ENCODE data around the gene LGALS12. TPM values are rescaled to one million over a fixed set of nuclear protein-coding genes. Genes with fewer than 3 reads are reported as not detected.

The LGALS12 gene
- total and polyA plus RNA-seq, 2 donors (not counting 1 experiment from before 2014, with no cell fraction given): not detected

GRCh38 chr11:63554877-63555223, 49.0 kb downstream of the LGALS12 start:
- no peak overlapping the region for H3K4me2 ChIP-seq (ENCODE audit: extremely low read depth, insufficient read depth, low read length)
- H3K27me3 ChIP-seq (ENCODE audit: control insufficient read depth, insufficient read depth, low read length): no peaks in the 10 kb centered on the region
- no peak for TF ChIP-seq EZH2 (IDR thresholded peaks at IDR 0.05; ENCODE audit: low read length, missing control alignments)
- no peak for TF ChIP-seq CTCF (conservative IDR thresholded peaks at IDR 0.05 in 1 of 2, IDR thresholded peaks at IDR 0.05 in 1 of 2; ENCODE audit: low read depth in 1 of 2, low read length in 2 of 2)
- no peaks in the 10 kb centered on the region for H3K79me2 ChIP-seq (ENCODE audit: control insufficient read depth, insufficient read depth, low read length)
- H4K20me1 ChIP-seq (ENCODE audit: control insufficient read depth, extremely low read depth, insufficient read depth, low read length): no peaks in the 10 kb centered on the region
- no peak overlapping the region for H2AFZ ChIP-seq (ENCODE audit: low read length)
- H3K9me3 ChIP-seq (ENCODE audit: control insufficient read depth, insufficient read depth, low read depth, low read length): no peaks in the 10 kb centered on the region
- H3K4me3 ChIP-seq (replicated peaks in 1 of 4; ENCODE audit: control extremely low read depth in 1 of 4, insufficient read depth in 1 of 4, low read depth in 3 of 4, low read length in 4 of 4): no peak overlapping the region
- H3K9ac ChIP-seq (ENCODE audit: insufficient read depth, low read length): no peak overlapping the region
- H3K4me1 ChIP-seq (ENCODE audit: control insufficient read depth, extremely low read depth, insufficient read depth, low read length): no peaks in the 10 kb centered on the region
- DNase-seq (ENCODE audit: low read depth in 2 of 2): no peak
- no peaks in the 10 kb centered on the region for H3K36me3 ChIP-seq (ENCODE audit: control insufficient read depth, insufficient read depth, low read length)
- no peak overlapping the region for H3K27ac ChIP-seq (ENCODE audit: insufficient read depth, low read length)

DNA sequence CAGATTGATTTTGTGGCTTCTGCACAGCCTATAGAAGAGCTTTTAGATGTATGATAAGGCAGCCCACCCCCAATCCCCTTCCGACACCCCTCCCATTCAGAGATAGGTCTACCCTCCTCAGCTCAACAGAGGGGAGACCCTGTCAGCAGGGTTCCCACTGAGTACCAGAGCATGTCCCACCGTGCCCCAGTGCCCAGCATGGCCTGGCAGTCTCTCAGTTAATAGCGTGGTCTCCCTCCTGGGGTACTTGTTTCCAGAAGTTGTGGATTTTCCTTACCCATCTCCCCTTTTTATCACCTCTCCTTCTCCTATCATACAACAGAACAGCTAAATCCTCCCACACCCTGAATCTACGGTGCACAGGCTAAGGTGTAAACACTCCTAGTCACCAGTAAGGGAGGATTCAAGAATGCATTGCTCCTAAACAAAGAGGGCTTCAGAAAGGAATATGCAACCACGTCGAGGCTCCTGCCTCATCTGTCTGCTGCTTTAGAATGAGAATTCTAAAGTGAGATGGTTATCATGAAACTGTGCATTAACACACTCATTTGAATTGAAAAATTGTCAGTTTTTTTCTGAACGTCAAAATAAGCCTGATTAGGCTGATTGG, 50.6 kb downstream of the LGALS12 start:
- H3K9ac ChIP-seq (ENCODE audit: insufficient read depth, low read length): no peak overlapping the region
- no peaks in the 10 kb centered on the region for H3K36me3 ChIP-seq (ENCODE audit: control insufficient read depth, insufficient read depth, low read length)
- TF ChIP-seq CTCF (conservative IDR thresholded peaks at IDR 0.05 in 1 of 2, IDR thresholded peaks at IDR 0.05 in 1 of 2; ENCODE audit: low read depth in 1 of 2, low read length in 2 of 2) (no peak), EZH2 (IDR thresholded peaks at IDR 0.05; ENCODE audit: low read length, missing control alignments) (no peak)
- H3K9me3 ChIP-seq (ENCODE audit: control insufficient read depth, insufficient read depth, low read depth, low read length): no peaks in the 10 kb centered on the region
- H4K20me1 ChIP-seq (ENCODE audit: control insufficient read depth, extremely low read depth, insufficient read depth, low read length): no peaks in the 10 kb centered on the region
- no peaks in the 10 kb centered on the region for H3K27me3 ChIP-seq (ENCODE audit: control insufficient read depth, insufficient read depth, low read length)
- no peaks in the 10 kb centered on the region for H3K4me1 ChIP-seq (ENCODE audit: control insufficient read depth, extremely low read depth, insufficient read depth, low read length)
- DNase-seq (ENCODE audit: low read depth in 2 of 2): no peak
- no peak overlapping the region for H3K4me2 ChIP-seq (ENCODE audit: extremely low read depth, insufficient read depth, low read length)
- H3K27ac ChIP-seq (ENCODE audit: insufficient read depth, low read length): no peak overlapping the region
- no peaks in the 10 kb centered on the region for H3K79me2 ChIP-seq (ENCODE audit: control insufficient read depth, insufficient read depth, low read length)
- no peak overlapping the region for H3K4me3 ChIP-seq (replicated peaks in 1 of 4; ENCODE audit: control extremely low read depth in 1 of 4, insufficient read depth in 1 of 4, low read depth in 3 of 4, low read length in 4 of 4)
- no peak overlapping the region for H2AFZ ChIP-seq (ENCODE audit: low read length)

DNA sequence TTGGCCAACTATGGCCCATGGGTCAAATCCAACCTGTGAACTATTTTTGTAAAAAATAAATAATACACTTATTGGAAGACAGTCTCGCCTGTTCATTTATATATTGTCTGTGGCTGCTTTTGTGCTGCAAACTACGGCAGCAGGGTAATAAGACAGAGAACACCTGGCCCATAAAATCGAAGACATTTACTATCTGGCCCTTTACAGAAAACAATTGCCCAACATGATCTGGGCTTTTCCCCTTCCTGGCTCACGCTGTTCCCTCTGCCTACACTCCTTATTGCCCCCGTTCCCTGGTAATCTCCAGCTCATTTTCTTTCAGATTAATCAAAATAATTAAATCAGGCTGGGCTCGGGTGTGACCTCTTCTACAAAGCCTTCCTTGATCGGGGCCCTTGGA, 51.7 kb downstream of the LGALS12 start:
- no peak for DNase-seq (ENCODE audit: low read depth in 2 of 2)
- Histone ChIP-seq H4K20me1 (ENCODE audit: control insufficient read depth, extremely low read depth, insufficient read depth, low read length) (no peaks in the 10 kb centered on the region), H3K27me3 (ENCODE audit: control insufficient read depth, insufficient read depth, low read length) (no peaks in the 10 kb centered on the region), H3K4me1 (ENCODE audit: control insufficient read depth, extremely low read depth, insufficient read depth, low read length) (no peaks in the 10 kb centered on the region), H2AFZ (ENCODE audit: low read length) (no peak overlapping the region), H3K27ac (ENCODE audit: insufficient read depth, low read length) (no peak overlapping the region), H3K4me2 (ENCODE audit: extremely low read depth, insufficient read depth, low read length) (no peak overlapping the region), H3K4me3 (replicated peaks in 1 of 4; ENCODE audit: control extremely low read depth in 1 of 4, insufficient read depth in 1 of 4, low read depth in 3 of 4, low read length in 4 of 4) (no peak overlapping the region), H3K79me2 (ENCODE audit: control insufficient read depth, insufficient read depth, low read length) (no peaks in the 10 kb centered on the region), H3K9me3 (ENCODE audit: control insufficient read depth, insufficient read depth, low read depth, low read length) (no peaks in the 10 kb centered on the region), H3K36me3 (ENCODE audit: control insufficient read depth, insufficient read depth, low read length) (no peaks in the 10 kb centered on the region), H3K9ac (ENCODE audit: insufficient read depth, low read length) (no peak overlapping the region)
- no peak for TF ChIP-seq CTCF (conservative IDR thresholded peaks at IDR 0.05 in 1 of 2, IDR thresholded peaks at IDR 0.05 in 1 of 2; ENCODE audit: low read depth in 1 of 2, low read length in 2 of 2)
- TF ChIP-seq EZH2 (IDR thresholded peaks at IDR 0.05; ENCODE audit: low read length, missing control alignments): no peak

All from fibroblast of lung (primary cell).